HG02852 (cell line): Measurements from ENCODE around the gene FSTL4.

ENCODE experiments used
- ATAC-seq: cut with Tn5 transposase; IDR thresholded peaks from one replicate; pipeline ENCODE4 v1.9.1; 2021; ENCODE audit warnings: mild to moderate bottlenecking, moderate library complexity; ENCODE audit not compliant: unreplicated experiment

FSTL4 gene

DNA sequence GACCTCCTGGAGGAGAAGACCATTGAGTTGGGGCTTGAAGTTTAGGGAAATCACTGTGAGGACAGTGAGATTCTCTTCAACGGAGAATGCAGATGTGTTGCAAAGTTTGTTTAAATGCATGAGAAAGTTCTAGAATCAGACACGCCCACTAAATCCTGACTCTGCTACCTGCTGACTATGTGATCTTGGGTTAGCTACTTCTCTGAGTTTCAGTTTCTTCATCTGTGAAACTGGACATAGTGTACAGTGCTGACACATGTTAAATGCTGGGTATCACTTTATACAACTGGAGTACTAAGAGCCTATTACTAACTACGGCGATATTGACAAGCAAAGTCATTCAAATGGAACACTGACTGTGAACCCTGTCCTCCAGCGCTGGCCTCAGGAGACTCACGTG is 305.1 kb downstream of the FSTL4 start:
- ATAC-seq = no peak

DNA sequence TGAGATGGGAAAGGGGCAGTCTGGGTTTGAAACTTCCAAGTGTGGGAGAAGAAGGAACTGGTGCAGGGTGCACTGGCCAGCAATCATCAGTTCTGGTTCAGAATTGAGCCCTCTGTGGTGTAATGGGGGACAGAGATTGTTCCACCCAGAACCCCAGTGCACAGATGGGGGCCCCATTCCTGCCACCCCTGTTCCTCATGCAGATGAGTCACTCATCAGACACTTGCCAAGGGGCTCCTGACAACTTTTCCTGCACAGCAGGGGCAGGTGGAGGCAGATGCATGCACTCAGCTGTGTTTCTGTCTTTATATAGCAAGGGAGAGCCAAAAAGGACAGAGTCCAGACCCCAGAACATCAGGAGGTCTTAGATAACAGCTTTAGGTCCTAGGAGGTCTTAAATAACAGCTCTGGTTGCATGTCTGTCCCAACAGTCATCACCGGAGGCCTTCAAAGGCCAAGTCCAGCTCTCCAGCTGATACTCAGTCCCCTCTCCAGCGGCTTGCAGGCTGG is 307.6 kb downstream of the FSTL4 start:
- no peak for ATAC-seq

DNA sequence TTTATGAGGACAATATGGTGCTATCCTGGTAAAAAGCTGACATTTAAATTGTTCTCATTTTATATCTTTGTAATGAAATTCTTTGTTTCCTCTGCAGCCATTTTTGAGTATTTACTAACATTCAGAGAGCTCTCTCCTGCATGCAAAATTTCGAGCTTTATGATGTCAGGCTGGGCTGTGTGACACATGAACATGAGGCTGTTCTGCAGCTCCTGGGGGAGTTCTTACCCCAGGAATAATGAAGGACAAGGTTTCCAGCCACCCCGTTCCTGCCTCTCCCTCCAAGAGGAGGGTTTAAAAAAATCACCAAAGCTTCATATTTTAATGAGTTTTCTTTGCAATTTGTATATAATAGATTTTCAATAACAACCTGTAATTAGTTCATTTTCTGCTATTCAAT is 308.2 kb downstream of the FSTL4 start:
- ATAC-seq = no peak

DNA sequence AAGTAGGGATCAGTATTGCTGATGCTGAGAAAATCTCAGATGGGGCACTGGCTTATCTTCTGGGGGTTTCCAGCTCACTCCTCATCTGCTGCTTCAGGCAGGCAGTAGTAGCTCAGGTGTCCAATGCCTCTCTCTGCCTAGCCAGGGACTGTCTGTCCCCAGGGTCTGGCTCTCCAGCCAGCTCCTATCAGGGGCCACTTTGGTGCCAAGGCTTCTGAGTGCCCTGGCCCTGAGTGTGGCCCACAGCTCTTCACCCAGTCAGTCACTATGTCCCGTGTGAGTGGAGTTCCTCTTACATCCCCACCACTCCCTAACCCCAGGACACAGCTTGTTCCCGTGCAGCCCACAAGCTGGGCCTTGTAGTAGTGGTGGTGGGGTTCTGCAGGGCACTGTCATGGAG is 309.0 kb downstream of the FSTL4 start:
- ATAC-seq = no peak

DNA sequence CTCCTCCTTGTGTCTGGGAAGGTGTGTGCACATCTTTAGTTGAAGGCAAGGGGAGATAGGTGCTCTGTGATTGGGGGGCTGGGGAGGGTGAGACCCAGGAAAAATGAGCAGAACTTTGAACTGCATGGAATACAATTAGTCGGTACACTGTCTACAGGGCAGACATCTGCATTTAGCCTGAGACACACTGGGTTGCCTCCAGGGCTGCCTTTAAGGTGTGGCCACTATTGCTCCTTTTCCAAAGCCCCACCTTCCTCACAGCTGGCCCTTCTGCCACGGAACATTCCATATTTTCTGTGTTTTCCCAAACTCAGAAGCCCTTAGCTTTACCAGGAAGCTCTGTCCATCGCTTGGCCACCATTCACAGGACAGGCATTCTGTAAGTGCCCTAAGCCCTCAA is 312.6 kb downstream of the FSTL4 start:
- ATAC-seq = no peak

DNA sequence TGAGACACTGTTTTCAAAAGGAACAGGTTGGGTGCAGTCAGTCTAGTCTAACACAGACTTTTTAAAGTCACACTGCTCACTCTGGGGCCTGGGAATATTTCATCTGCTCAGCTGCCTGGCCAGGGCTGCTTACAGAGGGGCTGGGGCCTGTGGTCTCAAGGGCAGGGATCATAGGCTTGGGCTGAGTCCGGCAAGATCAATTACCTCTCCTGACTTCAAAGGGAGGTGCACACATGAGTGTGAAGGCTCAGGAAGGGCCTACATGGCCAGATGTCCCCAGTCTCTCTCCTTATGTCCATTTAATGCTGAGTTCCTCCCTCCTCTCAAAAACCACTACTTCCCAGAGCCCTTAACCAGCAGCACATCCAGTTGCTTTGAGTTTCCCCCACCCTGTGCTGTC is 313.3 kb downstream of the FSTL4 start:
- ATAC-seq = no peak

DNA sequence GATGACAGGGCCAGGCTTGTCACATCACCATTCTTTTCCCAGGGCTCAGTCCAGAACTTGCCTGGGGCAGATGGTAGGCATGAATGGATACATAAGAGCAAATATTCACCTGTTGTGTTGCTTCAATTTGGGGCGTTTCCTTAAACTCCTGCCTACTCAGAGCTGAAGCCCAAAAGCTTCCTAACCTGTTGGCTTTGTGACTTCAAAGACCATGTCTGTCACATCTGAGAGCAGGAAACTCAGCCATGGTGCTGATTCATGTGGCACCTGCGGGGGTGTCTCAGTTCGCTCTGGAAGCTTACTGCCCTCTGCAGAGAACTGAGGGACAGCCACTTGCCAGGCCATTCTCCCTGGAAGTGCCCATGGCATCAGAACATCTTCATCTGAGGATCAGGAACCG is 313.9 kb downstream of the FSTL4 start:
- ATAC-seq = no peak

DNA sequence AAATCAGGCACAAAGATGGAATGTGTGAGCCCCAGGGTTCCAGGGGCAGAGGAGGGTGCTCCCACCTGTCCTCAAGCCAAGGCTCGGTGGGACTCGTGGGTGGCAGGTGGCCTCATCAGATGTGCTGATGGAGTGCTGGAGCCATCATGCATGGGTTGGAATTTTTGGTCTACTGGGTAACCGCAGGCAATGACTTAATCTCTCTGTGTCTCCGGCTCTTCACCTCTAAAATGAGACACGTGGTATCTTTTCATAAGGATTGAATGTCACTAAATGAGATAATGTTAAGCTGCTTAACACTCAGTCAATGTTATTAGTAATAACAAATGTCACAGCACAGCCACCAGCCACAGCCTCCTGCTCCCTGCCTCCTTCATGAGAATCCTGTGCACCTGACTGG is 315.0 kb downstream of the FSTL4 start:
- ATAC-seq = no peak

DNA sequence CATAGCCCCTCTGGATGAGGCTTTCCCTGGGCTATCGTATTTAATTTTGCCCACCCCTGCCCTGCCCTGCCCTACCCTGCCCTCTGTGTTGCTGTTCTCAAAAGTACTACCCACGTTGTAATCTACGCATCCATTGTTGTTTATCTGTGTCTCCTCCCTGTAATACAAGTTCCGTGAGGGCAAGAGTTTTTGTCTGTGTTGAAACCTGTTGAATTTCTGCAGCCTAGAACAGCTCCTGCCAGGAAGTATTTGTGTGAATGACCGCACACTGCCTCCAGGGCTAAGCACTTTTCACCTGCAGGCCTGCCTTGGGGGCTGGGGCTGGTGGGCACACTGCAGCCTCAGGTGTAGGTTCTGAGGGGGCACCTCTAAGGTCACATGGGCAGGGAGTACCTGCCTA is 315.7 kb downstream of the FSTL4 start:
- ATAC-seq = no peak

DNA sequence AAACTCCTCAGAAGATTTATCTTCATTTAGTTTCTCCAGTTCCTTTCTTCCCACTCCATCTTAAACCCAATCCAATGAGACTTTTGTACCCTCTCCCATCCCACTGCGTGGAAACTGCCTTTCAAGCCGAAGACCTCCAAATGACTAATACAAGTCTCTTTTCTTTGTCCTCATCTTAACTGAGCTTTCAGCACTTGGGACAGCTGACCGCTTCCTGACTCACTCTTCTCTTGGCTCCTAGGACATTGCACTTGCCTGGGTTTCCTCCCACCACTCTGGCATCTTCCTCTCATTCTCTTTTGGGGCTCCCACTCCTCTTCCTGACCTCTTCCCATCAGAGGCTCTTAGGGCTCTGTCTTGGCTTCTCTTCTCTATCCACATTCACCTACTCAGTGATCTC is 316.8 kb downstream of the FSTL4 start:
- ATAC-seq = no peak

DNA sequence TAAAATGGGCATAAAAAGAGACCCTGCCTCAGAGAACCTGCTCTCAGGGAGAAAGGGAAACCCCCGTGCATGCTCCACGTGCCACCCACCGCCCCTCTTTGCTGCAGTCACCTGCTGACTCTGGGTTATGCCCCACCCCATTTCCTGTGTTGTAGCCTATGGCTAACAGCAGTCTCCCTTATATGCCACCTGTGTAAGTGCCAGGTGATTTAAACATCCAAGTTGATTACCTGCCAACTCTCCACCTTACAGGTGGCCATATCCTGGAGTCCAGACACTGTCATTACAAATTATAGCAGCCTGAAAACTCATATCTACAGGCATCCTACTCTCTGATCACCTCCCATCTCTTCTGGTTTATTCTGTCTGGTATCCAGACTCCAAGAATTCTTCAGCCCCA is 318.0 kb downstream of the FSTL4 start:
- ATAC-seq = no peak

DNA sequence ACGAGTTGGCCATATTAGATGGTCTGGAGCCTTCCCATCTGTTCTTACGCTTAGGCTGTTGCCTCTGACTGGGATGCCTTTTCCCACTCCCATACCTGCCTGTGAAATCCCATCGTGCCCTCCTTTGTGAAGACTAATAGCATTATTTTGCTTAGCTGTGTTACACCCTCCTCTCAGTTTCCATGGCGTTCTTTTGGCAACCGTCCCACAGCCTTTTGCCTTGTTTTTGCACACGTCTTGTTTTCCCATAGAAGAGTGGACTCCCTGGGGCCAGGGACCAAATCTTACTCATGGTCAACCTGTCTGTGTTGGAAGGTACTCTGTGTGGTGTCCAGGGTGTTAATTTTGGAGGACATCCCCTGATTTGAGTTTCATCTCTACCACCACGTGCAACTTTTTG is 318.4 kb downstream of the FSTL4 start:
- ATAC-seq = no peak

DNA sequence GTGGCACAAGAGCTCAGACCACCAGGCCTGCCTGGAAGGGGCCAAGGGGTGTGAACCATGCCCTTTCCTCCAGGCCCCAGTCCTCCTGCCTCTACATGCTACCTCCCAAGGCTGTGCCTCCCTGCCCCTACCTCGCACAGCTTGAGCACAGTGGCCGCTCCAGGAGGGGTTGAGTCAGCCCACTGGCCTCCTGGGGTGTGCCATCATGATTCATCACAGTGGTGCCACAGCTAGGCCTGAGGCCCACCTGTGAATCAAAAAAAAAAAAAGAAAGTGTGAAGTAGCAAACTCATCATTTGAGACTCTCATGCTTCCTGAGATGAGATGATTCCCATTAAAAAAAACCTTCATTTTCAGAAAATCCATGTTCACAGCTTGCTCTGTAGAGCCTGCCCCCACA is 320.0 kb downstream of the FSTL4 start:
- ATAC-seq = no peak

DNA sequence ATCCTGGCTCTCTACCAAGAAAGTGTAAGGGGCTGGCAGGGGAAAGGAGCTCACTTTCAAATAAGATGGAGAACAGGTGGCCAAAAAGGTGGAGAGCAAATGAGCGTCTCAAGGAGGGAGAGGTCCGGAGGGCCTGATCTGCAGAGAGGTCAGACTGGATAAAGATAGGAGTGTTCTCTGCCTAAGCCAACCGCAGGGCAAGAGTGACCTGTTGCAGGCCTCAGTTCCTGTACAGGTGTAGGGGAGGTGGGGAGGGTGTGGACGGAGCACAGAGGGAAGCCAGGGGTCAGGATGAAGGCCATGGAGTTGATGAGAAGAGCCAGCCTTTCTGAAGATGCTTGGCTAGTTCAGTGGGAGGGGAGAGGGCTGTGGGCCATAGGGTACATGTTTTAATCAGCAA is 320.8 kb downstream of the FSTL4 start:
- ATAC-seq = no peak

DNA sequence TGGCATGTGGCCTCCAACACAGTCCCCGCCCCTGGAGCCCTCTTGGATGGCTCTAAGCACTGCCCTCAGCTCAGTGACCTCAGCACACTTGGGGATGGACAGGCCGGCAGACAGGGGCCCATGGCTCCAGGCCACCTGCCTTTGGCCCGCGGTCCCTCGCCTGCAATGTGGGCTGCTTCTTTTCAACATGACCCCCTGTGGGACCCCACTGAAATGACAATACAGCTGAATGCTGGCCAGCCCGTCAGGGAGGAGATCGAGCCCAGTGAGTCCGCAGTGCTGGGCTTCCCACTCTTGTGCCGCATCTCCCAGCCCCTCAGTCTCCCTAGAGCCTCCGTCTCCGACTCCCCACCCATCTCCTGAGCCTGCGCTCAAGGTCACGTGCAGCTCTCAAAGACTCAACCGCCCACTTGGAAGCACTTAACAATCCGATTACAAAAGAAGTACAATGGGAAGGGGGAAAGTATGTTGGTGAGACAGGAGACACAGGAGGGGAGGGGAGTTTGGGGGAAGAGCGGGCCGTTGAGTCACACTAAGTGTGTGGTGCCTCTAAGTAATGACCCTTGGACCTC is 321.6 kb downstream of the FSTL4 start:
- ATAC-seq = no peak

DNA sequence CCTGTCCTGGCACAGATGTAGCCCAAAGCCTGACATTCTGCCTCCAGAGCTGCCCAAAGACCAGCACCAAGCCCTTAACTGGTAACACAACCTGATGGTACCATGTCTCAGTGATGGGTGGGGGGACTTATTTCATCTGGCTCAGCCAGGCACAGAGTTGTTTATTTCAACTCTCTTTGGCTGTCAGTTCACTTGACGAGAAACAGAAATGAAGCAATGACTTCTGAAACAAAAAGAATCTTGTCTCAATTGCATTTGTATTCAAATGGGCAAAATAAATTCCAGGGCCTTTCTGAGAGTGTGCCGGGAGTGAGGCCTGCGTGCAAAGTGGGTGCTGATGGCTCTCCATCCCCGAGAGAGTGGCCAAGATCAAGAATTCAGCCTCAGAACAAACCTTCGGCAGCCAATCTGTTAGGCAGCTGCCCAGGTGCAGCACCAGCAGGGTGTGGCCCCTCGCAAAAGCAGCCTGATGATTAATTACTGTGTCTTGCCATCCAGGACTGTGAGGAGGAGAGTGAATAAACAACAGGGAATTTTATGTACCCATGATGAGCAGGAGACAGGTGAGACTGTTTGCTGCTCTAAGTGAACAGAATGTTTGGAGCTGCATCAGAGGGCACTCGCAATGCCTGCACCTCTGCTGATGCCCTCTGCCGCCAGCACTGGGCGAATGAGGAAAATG is 322.5 kb downstream of the FSTL4 start:
- ATAC-seq = no peak

DNA sequence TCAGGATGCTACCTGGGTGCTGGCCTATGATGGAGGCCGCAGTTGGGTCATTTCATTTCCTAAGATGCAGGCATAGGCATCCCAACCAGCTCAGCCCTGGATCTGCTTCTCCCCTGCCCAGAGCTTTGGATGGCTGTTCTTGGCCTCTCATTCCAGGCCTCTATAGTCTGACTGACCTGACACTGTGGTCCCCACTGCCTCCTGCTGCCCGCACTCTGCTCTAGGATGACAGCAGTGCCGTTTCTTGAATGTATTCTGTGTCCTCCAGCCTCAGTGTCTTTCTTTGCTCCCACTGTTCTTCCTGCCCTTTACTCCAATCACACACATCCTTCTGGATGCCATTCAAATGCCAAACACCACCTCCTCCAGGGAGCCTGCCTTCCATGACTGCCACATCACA is 324.8 kb downstream of the FSTL4 start:
- ATAC-seq = no peak

DNA sequence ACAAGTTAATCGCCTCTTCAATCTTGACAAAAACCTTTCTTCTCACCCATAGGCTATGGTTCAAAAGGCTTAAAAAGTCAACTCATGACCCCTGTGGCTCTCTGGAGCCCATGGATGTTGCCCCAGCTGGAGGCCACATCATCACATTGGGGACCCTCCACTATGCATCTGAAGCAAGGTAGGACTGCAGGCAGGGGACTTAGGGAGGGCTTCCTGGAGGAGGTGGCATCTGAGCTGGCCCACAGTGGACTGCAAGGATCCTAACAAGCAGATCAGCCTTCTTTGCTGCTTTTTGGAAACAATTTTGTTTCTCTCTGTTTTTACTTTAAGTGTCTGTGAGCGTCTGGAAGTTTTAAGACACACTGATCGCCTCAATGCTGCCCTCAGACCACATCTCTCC is 325.9 kb downstream of the FSTL4 start:
- no peak for ATAC-seq

DNA sequence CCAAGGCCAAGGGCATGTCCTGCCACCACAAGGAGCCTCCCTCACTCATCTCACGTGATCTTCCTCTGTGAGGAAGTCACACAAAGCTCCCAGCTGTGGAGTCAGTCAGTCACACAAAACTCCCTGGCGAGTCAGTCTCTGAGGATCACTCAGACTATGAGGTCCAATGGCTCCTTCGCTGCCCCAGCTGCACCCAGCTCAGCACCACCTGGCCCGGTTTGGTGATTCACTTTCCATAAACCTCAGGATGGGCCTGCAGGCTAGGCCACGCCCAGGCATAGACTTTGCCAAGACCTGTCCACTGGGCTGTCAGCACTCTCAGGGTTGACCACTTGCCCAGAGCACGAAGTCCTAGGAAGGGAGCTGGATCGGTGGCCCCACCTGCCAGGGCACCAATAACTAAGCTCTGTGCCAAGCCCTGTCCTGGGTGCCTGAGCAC is 326.7 kb downstream of the FSTL4 start:
- ATAC-seq = no peak

DNA sequence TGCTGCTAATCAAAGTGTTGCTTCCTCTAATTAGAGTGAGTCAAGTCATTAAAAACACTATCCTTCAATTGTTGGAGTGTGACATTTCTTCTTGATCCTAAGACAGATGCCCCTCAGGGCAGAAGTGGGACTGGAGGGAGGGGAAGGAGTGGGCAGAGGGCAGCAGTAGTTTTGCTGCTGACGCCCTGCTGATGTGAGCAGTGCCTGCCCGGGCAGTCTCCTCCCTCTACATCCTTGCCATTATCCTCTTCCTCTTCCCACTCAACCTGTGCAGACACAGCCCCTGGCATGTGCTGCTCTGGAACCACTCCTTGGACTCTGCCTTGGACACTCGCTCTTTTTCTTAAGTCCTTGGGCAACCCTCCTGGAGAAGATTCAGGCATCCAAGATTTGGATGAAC is 328.0 kb downstream of the FSTL4 start:
- ATAC-seq = no peak

DNA sequence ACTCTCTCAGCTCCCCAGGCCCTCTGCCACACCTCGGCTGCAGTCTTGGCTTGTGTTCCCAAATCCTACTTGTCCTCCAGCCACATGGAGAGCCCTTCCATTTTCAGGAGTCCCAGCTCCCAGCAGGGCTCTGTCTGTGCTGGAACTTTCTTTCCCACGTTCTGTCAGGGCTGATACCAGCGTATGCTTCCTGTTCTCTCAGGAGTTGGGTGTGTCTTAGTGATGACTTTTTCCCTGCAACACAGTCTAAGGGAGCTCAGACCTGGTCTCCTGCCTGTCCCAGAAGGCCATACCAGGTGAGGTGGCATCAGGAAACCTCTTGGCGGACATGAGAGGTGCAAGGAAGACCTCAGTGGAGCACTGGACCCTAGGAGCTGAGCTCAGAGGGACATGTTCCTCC is 334.0 kb downstream of the FSTL4 start:
- no peak for ATAC-seq

DNA sequence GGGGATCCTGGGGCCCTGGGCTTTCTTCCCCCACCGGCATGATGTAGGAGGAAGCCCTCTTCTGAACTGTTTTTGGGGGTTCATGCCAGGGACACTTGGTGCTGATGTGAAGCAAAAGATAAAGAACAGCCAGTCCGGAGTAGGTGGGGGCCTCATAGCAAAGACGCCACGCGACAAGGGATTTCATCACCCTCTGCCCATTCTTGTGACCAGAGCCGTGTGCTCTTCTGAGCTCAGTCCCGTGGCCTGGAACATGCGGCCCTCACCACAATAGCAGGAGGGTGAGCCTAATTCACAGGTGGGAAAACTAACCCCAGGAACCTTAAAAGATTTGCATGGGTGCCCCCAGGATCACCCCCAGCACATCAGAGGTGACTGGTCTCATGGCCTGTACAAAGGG is 334.6 kb downstream of the FSTL4 start:
- ATAC-seq = no peak

DNA sequence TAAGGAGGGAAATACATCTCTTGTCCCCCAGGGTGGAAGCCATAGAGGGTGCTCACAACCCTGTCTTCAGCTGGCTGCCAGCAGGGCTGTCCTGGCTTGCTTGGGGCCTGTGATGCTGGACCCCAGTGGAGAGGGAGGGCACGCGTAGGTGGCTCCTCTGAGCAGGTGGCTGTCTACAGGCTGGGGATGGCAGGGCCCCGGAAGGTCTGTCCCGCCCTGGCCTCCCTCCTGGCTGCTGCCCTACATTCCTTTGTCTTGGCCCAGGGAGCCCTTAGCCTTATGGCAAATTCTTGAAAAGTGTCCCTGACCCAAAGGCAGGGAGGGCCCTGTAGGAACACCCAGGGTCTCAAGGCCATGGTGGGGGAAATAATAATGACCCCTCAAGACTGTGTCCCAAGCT is 336.2 kb downstream of the FSTL4 start:
- no peak for ATAC-seq
